Stomach (tissue), 9 donors: ENCODE measurements around the gene SLC5A10. TPM values are rescaled to one million over a fixed set of nuclear protein-coding genes. Genes with fewer than 3 reads are reported as not detected.

ENCODE experiments used
- DNase-seq, 2 donors: peaks; one replicate each; pipeline versions ENCODE4 v3.0.0 to v3.0.0-alpha.2; 2013 to 2019
- H3K27ac ChIP-seq, 5 donors: fragments of 200-600 bp in 4 of 5; sonication (generic) in 4 of 5; one replicate each; pipeline ENCODE4 v1.5.1; 2013 to 2019; ENCODE audit warnings: mild to moderate bottlenecking in 1 of 5, moderate library complexity in 1 of 5
- H3K27me3 ChIP-seq, 3 donors: fragments of 200-600 bp; sonication (generic); one replicate each; pipeline ENCODE4 v1.5.1; 2017 to 2019; ENCODE audit warnings: mixed run types in 1 of 3
- H3K36me3 ChIP-seq, 4 donors: fragments of 200-600 bp; sonication (generic); 1 replicate in 3 of 4; 2 replicates in 1 of 4; pipeline ENCODE4 v1.5.1; 2016 to 2019
- H3K4me1 ChIP-seq, 4 donors: fragments of 200-600 bp; sonication (generic); one replicate each; pipeline ENCODE4 v1.5.1; 2016 to 2019
- H3K4me3 ChIP-seq, 4 donors: fragments of 200-600 bp; sonication (generic) in 3 of 4; one replicate each; pipeline ENCODE4 v1.5.1; 2016 to 2019; ENCODE audit warnings: mild to moderate bottlenecking in 1 of 4
- H3K9me3 ChIP-seq, 4 donors: fragments of 200-600 bp; sonication (generic); one replicate each; pipeline ENCODE4 v1.5.1; 2016 to 2019
- EP300 ChIP-seq: sonication (generic); formaldehyde crosslinking; IDR thresholded peaks from one replicate; pipeline ENCODE4 v1.6.1; 2017; ENCODE audit warnings: antibody characterized with exemption
- POLR2A ChIP-seq, 4 donors: fragments of 450-650 bp; IDR thresholded peaks; one replicate each; pipeline ENCODE4 v1.6.1; 2016; ENCODE audit warnings: antibody characterized with exemption in 4 of 4, control low read depth in 2 of 4, mild to moderate bottlenecking in 1 of 4, moderate library complexity in 1 of 4
- POLR2AphosphoS5 ChIP-seq, 3 donors: sonication (generic); formaldehyde crosslinking; IDR thresholded peaks; one replicate each; pipeline ENCODE4 v1.6.1; 2016; ENCODE audit warnings: antibody characterized with exemption in 3 of 3
- WGBS, 5 donors: extraction: QIAGEN DNeasy Blood & Tissue Kit in 3 of 5; methylation state at CpG; one replicate each; pipeline versions ENCODE4 v1.1.5 to v1.1.7; 2013 to 2018; 5-methylcytosine and 5-hydroxymethylcytosine counted together
- intact Hi-C: fragments of 100-400 bp; cut with DNase I; formaldehyde crosslinking; loops from one replicate; pipeline ENCODE4 v1.15.1; 2023; ENCODE audit warnings: low total_unique reads
- polyA plus RNA-seq, 3 donors: library from polyadenylated mRNA; stranded (reverse); fragments of 200-250 nt; gene quantifications; one replicate each; pipeline ENCODE4 v1.2.3, GENCODE V29; 2013
- total RNA-seq, 5 donors: library from RNA; depleted of rRNA; stranded (reverse); fragments of >200 nt; gene quantifications; one replicate each; pipeline versions ENCODE4 v1.1.0 to v1.2.3, GENCODE V29; 2014 to 2016
- TF ChIP-seq, protein P1 (sequence below), 7 experiments: fragments of 450-650 bp in 4 of 7; fragments of 200-600 bp in 3 of 7; sonication (generic) in 3 of 7; IDR thresholded peaks; one replicate each; pipeline ENCODE4 v1.5.1; 2016 to 2019; ENCODE audit warnings: antibody characterized with exemption in 7 of 7, control low read depth in 2 of 7, mild to moderate bottlenecking in 1 of 7
- donor health status: healthy with polysubstance abuse.
- donor health status: Bipolar disorder and iron deficiency.
- donor health status: healthy.

Gene SLC5A10
- total and polyA plus RNA-seq, 8 donors = 0.06 to 0.46 (median 0.13) TPM; not detected in 5

GRCh38 chr17:19015428-19015827 lies 63.5 kb downstream of the SLC5A10 start:
- H3K4me3 ChIP-seq = no peak overlapping the region
- no peaks in the 10 kb centered on the region for H3K9me3 ChIP-seq
- DNase-seq = no peak
- no peak overlapping the region for H3K27ac ChIP-seq
- WGBS, 5 donors = 77 to 83% (median 82%) methylated on average over 6 to 7 of the region's 7 CpGs
- no peaks in the 10 kb centered on the region for H3K36me3 ChIP-seq
- intact Hi-C loops = no loop called here
- H3K27me3 ChIP-seq = no peaks in the 10 kb centered on the region
- no peak for TF ChIP-seq EP300
- no peak for TF ChIP-seq POLR2A (IDR thresholded peaks at IDR 0.05)
- TF ChIP-seq, protein P1, sequence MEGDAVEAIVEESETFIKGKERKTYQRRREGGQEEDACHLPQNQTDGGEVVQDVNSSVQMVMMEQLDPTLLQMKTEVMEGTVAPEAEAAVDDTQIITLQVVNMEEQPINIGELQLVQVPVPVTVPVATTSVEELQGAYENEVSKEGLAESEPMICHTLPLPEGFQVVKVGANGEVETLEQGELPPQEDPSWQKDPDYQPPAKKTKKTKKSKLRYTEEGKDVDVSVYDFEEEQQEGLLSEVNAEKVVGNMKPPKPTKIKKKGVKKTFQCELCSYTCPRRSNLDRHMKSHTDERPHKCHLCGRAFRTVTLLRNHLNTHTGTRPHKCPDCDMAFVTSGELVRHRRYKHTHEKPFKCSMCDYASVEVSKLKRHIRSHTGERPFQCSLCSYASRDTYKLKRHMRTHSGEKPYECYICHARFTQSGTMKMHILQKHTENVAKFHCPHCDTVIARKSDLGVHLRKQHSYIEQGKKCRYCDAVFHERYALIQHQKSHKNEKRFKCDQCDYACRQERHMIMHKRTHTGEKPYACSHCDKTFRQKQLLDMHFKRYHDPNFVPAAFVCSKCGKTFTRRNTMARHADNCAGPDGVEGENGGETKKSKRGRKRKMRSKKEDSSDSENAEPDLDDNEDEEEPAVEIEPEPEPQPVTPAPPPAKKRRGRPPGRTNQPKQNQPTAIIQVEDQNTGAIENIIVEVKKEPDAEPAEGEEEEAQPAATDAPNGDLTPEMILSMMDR (IDR thresholded peaks at IDR 0.05) = no peak
- no peak for TF ChIP-seq POLR2AphosphoS5 (IDR thresholded peaks at IDR 0.05)
- H3K4me1 ChIP-seq = peaks cover 0 to 20% (median 0%) of the 10 kb centered on the region in 4 donors

DNA sequence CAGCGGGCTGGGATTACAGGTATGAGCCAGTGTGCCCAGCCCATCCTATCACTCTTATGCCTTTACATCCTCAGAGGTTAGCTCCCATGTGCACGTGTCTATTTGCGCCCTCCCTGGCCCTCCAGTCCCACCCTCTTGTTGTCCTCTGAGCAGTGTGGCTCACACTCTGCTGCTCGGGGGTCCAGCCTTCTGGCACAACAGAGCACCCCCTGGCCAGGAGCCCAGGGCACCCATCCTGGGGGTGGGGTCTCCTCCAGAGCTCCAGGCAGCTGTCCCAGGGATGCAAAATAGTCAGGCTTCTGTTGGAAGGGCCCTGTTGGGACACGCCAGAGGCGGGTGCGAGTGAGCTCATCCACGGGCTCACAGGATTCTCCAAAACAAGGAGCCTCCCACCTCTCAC lies 64.3 kb downstream of the SLC5A10 start:
- TF ChIP-seq, protein P1 (IDR thresholded peaks at IDR 0.05) = no peak
- TF ChIP-seq EP300 = no peak
- no peak for TF ChIP-seq POLR2A (IDR thresholded peaks at IDR 0.05)
- Histone ChIP-seq H3K4me1 (peaks cover 0 to 16% (median 0%) of the 10 kb centered on the region in 4 donors), H3K4me3 (no peak overlapping the region), H3K27ac (no peak overlapping the region), H3K9me3 (no peaks in the 10 kb centered on the region), H3K27me3 (no peaks in the 10 kb centered on the region), H3K36me3 (no peaks in the 10 kb centered on the region)
- DNase-seq = no peak
- 86 to 97% (median 90%) methylated on average over 7 to 8 of the region's 8 CpGs for WGBS, 5 donors
- intact Hi-C loops = no loop called here

- Histone ChIP-seq H3K27me3 (no peaks in the 10 kb centered on the region), H3K4me1 (peaks cover 0 to 10% (median 0%) of the 10 kb centered on the region in 4 donors), H3K9me3 (no peaks in the 10 kb centered on the region), H3K27ac (no peak overlapping the region), H3K36me3 (no peaks in the 10 kb centered on the region), H3K4me3 (no peak overlapping the region)
- intact Hi-C loops = no loop called here
- DNase-seq = no peak
- 46 to 61% (median 59%) methylated on average over 7 of the region's 7 CpGs for WGBS, 5 donors
- TF ChIP-seq POLR2AphosphoS5 (IDR thresholded peaks at IDR 0.05) (no peak), POLR2A (IDR thresholded peaks at IDR 0.05) (no peak), EP300 (no peak)
- TF ChIP-seq, protein P1 (IDR thresholded peaks at IDR 0.05) = no peak
Measured at GRCh38 chr17:19016881-19017280, 64.9 kb downstream of the SLC5A10 start.

- intact Hi-C loops = no loop called here
- no peak overlapping the region for H3K4me3 ChIP-seq
- DNase-seq = no peak
- no peaks in the 10 kb centered on the region for H3K9me3 ChIP-seq
- TF ChIP-seq POLR2A (IDR thresholded peaks at IDR 0.05) = no peak
- no peak for TF ChIP-seq EP300
- no peak for TF ChIP-seq POLR2AphosphoS5 (IDR thresholded peaks at IDR 0.05)
- TF ChIP-seq, protein P1 (IDR thresholded peaks at IDR 0.05) = no peak
- H3K4me1 ChIP-seq = peaks cover 0 to 7% (median 0%) of the 10 kb centered on the region in 4 donors
- H3K27me3 ChIP-seq = no peaks in the 10 kb centered on the region
- H3K27ac ChIP-seq = no peak overlapping the region
- 72 to 92% (median 80%) methylated on average over 7 to 12 of the region's 12 CpGs for WGBS, 5 donors
- H3K36me3 ChIP-seq = no peaks in the 10 kb centered on the region
Measured at GRCh38 chr17:19017401-19017800, 65.4 kb downstream of the SLC5A10 start.
